HG02763 (cell line): ENCODE results near the gene HIGD1A.

ENCODE experiments used
- ATAC-seq: cut with Tn5 transposase; IDR thresholded peaks from one replicate; pipeline ENCODE4 v1.9.1; 2021; ENCODE audit warnings: mild to moderate bottlenecking, moderate library complexity; ENCODE audit not compliant: unreplicated experiment

HIGD1A gene

GRCh38 chr3:42762046-42762724, 42.1 kb downstream of the HIGD1A start:
- ATAC-seq: no peak

- no peak for ATAC-seq
Observed at GRCh38 chr3:42758126-42758525, 46.2 kb downstream of the HIGD1A start.

GRCh38 chr3:42756681-42757213, 47.5 kb downstream of the HIGD1A start:
- no peak for ATAC-seq

- no peak for ATAC-seq
Observed at GRCh38 chr3:42755681-42756578, 48.4 kb downstream of the HIGD1A start.

- no peak for ATAC-seq
Observed at GRCh38 chr3:42753757-42754156, 50.5 kb downstream of the HIGD1A start.

- ATAC-seq: no peak
Observed at GRCh38 chr3:42752961-42753360, 51.3 kb downstream of the HIGD1A start.

GRCh38 chr3:42752441-42752840, 51.8 kb downstream of the HIGD1A start:
- ATAC-seq: no peak

- no peak for ATAC-seq
Observed at GRCh38 chr3:42751609-42752008, 52.7 kb downstream of the HIGD1A start.

- no peak for ATAC-seq
Observed at GRCh38 chr3:42750834-42751233, 53.5 kb downstream of the HIGD1A start.

- no peak for ATAC-seq
Observed at GRCh38 chr3:42749753-42750231, 54.5 kb downstream of the HIGD1A start.

GRCh38 chr3:42749025-42749752, 55.1 kb downstream of the HIGD1A start:
- no peak for ATAC-seq

- no peak for ATAC-seq
Observed at GRCh38 chr3:42747581-42747980, 56.7 kb downstream of the HIGD1A start.

- ATAC-seq: no peak
Observed at GRCh38 chr3:42746455-42747450, 57.5 kb downstream of the HIGD1A start.

GRCh38 chr3:42745776-42746454, 58.4 kb downstream of the HIGD1A start:
- ATAC-seq: no peak

- no peak for ATAC-seq
Observed at GRCh38 chr3:42745291-42745745, 59.0 kb downstream of the HIGD1A start.

- ATAC-seq: no peak
Observed at GRCh38 chr3:42743204-42743995, 60.9 kb downstream of the HIGD1A start.

GRCh38 chr3:42742688-42743087, 61.6 kb downstream of the HIGD1A start:
- ATAC-seq: no peak

GRCh38 chr3:42742259-42742658, 62.0 kb downstream of the HIGD1A start:
- no peak for ATAC-seq
